Brain pericyte (primary cell): ENCODE results near the gene KCNN3.
"Not testable (repeated sequence)": the region's sequence is repeated elsewhere in the genome, so short reads cannot be mapped to it uniquely, and the experiment has no call there.

Experiments used
- DNase-seq: peaks from one replicate; pipeline ENCODE4 v3.0.0-alpha.2; 2012; ENCODE audit warnings: low read depth, low spot score

Gene KCNN3

DNA sequence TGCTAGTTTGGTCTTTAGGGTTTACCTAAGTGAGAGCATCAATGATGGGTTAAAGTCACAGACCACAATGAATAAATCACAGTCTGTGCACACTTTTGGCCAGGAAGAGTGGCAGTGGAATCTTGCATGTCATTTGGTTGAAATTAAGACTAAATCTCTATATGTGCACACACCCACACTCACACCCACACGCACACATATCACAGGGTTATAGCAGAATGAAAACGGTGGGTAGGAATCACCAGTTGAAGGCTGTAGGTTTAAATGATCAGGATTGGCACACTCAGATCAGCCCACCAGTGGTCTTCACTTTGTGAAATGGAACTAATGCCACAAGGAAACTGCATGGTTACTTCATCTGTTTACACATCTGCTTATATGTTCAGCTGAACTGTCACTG, 164.5 kb downstream of the KCNN3 start:
- no peak for DNase-seq

DNA sequence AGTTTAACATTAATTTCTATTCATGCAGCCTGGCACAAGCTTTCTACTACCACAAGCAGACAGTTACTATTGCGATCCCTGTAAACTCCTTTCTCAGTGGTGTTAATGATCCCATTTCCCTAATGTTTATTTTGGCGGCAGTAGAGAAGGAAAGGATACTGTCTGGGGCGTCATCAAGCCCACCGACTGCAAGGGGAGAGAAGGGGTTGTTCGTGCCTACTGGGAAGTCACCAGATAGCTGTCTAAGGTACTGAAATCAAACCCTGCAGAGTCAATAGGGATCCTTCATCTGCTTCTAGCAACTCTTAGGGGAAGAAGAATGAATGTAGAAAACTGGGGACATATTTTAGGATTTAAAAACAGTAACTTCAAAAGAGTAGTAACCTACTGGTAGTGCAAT, 166.9 kb downstream of the KCNN3 start:
- DNase-seq, result no peak

DNA sequence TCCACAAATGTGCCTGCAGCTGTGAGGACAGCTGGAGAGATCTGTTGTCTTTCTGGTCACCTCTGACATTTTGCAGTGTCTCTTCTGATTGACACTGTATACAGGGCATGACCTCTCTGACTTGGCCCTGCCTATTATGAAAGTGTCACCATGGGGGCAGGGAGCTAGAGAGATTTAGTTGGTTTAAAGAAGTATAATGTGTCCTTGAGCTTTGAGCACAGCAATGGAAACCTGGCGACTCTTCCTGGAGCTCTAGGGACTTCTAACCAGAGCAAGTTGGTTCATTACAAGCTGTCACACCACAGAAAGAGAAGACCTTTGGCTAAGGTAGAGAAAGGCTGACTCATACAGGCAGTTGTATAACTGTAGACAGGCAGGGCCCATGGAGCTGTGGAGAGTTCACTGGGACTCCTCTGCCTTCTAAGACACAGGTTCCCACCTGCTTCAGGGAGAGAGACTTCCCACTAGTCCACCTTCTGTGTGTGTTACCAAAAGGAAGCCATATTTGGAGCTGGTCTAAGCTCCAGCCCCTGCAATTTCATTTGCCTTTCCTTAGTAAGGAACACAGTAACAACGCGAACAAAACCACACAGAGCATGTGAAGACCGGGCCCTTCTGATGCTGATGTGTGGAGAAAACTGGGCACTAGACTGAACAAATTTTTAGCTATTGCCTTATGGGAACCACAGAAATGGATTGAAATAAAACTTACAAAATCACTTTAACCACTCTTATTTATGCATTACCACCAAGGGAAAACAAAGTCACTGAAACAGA, 171.6 kb downstream of the KCNN3 start:
- no peak for DNase-seq

DNA sequence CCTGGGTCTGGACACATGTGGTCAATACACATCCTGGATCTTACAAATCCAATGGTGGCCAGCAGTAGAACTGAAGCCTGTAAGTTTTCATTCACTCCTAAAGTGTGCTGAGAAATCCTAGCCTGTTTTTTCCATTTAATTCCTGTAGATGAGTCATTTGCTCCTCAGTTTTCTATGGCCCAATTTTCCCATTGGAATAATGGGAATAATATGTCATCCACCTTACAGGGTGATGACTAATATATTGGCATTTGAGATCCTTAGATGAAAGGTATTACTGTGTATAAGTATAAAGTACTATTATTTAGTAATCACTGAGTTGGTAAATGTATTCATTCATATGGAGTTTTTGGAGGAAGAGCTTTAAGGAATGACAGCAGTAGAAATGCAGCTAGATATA, 172.4 kb downstream of the KCNN3 start:
- DNase-seq, result no peak

DNA sequence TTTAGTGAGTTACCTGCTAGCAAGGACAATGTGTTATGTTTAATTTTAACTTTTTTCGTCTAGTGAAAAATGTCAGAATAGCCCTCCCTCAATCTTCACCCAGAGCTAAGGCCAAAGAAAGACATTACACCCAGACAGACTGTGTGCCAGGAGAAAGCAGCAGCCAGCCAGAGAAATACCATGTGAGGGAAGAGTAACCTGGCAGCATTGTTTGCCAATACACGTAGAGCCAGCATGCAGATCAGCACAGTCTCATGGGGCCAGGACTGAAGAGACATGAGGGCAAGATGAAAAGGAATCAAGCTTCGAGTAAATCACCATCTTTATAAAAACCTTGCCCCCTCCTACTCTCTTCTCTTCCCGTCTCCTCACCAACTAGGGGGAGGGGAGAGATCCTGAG, 173.6 kb downstream of the KCNN3 start:
- no peak for DNase-seq

DNA sequence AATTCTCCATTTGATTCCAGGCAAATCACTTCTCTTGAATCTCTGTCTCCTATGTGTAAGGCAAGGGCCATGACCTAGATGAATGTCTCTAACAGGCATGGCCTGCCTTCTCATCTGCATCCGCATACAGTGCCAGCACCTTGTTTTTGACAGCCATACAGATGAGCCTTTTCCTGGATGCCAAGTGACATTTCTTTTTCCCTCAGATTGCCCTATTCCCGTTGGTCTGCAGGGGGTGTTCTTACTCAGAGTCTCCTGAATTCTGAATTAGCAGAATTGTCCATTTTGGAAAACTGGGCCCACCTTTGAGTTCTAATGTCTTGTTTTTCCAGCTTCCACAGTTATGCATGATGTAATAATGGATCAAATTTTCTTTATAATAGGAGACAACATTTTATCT, 174.1 kb downstream of the KCNN3 start:
- no peak for DNase-seq

DNA sequence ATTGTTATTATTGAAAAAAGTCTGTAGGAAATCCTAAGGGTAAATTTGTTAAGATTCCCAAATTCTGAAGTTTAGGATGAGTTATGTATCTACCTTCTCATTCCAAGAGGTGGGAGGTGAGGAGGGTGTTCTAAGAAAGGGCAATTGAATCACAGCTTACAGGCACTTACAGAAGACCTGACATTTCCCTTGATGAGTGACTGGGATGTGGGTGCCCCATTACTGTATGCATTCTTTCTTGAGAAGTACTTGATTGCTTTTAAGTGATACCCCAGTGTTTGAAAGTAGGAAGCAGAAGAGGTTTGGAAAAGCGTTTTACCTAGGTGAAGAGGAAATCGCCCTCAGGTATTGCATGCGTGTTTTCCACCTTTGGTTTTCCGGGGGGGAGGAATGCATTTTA, 175.1 kb downstream of the KCNN3 start:
- no peak for DNase-seq

DNA sequence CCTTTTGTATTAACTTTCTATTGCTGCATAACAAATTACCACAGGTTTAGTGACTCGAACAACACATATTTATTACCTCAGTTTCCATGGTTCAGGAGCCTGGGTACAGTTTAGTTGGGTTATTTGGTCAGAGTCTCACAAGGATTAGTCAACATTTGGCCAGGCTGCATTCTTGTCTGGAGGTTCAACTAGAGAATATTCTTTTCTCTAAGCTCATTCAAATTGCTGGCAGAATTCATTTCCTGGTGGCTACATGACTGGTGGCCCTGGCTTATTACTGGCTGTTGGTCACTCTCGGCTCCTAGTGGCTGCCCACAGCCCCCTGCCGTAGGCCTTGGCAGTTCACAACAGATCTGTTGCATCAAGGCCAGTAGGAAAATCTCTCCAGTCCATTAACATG, 181.0 kb downstream of the KCNN3 start:
- DNase-seq, result no peak

DNA sequence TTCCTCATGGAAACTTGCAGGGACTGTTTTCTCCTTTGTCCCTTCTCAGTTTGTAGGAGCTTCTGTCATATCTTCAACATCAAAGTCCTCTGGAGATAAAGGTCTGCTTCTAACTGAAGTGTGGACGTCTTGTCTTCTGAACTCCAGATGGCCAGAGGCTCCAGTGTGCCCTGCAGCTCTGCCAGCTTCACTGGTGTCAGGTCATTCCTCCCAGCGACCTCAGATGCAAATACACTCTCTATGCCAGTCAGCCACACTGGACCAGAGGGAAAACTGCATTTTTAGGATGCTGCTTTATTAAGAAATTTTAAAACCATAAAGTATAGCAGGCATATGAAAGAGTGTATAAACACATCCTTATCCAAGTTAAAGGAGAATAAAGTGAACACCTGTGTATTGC, 183.6 kb downstream of the KCNN3 start:
- no peak for DNase-seq

DNA sequence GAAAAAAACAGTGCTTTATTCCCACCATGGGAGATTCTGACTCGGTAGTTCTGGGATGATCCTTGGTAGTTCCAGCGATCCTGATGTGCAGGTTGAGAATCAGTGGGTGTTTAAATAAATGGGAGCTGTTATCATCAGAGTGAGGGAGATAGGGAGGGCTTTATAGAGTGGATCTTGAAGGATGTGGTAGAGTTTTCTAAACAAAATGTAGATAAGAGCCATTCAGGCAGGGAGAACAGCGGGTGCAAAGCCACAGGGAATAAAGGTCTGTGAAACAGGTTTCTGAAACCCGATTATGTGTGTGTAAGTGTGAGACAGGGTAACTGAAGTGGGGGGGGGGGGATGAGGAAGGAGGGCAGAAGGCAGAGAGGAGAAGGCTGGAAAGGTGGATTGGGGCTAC, 186.3 kb downstream of the KCNN3 start:
- DNase-seq, result no peak

DNA sequence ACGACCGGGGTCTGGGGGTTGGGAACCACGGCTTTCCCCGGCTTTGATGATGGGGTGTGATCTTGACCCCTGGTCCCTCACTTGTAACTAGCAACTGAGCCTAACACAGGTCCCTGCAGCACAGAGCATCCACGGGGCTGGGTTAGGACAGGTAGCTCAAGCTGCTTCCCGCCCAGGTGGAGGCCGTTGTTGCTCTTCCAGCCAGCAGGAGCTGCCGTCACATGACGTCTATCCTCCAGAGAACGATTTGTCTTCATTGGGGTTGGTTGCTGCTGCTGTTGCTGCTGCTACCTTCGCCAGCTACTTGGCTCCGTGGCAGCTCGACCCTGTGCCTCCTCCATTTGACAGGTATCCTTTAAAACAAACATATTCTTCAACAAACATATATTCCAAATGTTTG, 187.8 kb downstream of the KCNN3 start:
- no peak for DNase-seq

DNA sequence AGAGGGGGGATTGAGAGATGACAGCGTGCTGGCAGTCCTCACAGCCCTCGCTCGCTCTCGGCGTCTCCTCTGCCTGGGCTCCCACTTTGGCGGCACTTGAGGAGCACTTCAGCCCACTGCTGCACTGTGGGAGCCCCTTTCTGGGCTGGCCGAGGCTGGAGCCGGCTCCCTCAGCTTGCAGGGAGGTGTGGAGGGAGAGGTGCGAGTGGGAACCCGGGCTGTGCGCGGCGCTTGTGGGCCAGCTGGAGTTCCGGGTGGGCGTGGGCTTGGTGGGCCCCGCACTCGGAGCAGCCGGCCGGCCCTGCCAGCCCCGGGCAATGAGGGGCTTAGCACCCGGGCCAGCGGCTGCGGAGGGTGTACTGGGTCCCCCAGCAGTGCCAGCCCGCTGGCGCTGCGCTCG, 192.2 kb downstream of the KCNN3 start:
- DNase-seq, result not testable (repeated sequence)

DNA sequence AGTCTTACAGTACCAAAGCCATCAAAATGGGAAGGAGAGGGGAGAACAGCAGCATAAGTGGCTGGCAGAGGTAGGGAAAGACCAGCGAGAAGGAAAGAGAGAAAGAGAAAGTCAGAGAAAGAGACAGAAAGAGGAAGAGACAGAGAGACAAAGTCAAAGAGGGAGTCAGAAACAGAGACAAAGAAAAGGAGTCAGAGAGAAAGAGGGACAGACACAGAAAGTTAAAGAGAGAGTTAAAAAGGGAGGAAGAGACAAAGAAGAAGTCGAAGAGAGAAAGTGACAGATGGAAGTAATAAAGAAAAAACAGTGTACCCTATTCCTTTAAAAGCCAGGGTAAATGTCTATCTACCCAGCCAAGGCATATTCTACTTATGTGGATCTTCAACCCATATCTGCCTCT, 193.2 kb downstream of the KCNN3 start:
- not testable (repeated sequence) for DNase-seq

DNA sequence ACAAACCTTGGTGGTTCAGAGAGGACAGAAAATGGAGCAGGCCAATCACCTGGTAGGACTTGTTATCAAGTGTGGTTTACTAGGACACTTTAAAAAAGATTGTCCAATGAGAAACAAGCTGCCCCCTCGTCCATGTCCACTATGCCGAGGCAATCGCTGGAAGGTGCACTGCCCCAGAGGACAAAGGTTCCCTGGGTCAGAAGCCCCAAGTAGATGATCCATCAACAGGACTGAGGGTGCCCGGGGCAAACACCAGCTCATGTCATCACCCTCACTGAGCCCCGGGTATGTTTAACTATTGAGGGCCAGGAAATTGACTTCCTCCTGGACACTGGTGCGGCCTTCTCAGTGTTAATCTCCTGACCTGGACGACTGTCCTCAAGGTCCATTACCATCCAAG, 195.6 kb downstream of the KCNN3 start:
- not testable (repeated sequence) for DNase-seq

DNA sequence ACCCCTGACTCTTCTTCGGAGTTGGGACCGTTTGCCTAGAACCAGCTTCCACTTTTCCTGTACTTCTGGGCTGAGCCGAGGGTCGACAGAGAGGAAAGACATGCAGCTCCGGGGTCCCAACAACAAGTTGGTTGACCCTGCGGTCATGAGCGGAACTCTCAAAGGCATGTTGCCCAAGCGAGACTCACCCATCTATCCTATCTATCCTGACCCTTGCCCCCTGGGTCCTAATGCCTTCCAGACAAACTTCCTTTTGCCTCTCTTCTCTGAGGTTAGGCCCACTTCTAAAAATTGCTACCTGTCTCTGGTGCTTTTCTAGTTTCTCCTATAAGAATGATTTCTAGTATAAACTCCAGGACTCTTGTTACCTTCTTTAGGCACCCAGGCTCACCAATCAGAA, 197.8 kb downstream of the KCNN3 start:
- not testable (repeated sequence) for DNase-seq

DNA sequence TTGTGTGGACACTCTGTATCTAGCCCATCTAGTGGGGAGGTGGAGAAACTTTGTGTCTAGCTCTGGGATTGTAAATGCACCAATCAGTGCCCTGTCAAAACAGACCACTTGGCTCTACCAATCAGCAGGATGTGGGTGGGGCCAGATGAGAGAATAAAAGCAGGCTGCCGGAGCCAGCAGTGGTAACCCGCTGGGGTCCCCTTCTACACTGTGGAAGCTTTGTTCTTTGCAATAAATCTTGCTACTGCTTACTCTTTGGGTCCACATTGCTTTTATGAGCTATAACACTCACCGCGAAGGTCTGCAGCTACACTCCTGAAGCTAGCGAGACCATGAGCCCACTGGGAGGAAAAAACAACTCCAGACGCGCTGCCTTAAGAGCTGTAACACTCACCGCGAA, 198.7 kb downstream of the KCNN3 start:
- not testable (repeated sequence) for DNase-seq

DNA sequence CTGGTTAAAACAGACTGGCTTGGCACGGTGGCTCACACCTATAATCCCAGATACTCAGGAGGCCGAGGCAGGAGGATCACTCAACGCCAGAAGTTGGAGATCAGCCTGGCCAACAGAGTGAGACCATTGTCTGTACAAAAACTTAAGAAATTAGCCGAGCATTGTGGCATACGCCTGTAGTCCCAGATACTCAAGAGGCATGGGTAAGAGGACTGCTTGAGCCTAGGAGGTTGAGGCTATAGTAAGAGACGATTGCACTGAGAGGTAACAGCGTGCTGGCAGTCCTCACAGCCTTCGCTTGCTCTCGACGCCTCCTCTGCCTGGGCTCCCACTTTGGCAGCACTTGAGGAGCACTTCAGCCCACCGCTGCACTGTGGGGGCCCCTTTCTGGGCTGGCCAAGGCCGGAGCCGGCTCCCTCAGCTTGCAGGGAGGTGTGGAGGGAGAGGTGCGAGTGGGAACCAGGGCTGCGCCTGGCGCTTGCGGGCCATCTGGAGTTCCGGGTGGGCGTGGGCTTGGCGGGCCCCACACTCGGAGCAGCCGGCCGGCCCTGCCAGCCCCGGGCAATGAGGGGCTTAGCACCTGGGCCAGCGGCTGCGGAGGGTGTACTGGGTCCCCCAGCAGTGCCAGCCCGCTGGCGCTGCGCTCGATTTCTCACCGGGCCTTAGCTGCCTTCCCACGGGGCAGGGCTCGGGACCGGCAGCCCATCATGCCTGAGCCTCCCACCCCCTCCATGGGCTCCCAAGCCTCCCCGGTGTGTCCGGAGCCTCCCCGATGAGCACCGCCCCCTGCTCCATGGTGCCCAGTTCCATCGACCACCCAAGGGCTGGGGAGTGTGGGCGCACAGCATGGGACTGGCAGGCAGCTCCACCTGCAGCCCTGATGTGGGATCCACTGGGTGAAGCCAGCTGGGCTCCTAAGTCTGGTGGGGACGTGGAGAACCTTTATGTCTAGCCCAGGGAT, 199.5 kb downstream of the KCNN3 start:
- not testable (repeated sequence) for DNase-seq

DNA sequence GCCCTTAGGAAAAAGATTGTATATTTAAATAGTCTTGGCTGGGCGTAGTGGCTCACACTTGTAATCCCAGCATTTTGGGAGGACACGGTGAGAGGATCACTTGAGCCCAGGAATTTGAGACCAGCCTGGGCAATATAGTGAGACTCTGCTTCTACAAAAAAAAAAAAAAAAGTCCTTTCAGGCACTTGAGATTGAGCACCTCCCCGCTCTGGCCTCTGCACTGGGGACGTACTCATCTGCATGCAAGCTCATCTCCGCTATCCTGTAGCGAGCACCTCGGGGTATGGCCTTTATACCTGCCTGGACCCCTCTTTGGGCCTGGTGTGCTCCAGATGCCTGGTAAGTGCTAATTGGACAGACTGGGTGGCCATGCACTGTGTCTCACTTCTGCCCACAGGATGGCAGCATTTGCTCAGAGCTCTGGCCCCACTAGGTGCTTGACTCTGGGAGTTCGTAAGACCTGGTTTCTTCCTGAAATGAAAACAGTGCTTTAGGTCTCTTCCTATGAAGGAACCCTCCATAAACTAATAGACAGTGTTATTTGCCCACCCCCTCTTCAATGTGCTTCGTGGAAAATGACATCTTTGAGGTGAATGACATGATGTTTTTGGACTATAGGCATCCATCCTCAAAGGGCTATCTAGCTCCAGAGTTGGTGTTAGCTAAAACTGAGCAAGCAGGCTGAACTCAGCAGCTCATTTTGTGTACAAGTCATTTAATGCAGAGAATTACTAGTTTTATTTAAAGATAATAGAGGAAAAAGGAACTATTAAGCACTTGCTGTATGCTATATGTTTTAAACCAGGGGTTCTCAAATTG, 200.4 kb downstream of the KCNN3 start:
- peak; percentile 13 for DNase-seq

DNA sequence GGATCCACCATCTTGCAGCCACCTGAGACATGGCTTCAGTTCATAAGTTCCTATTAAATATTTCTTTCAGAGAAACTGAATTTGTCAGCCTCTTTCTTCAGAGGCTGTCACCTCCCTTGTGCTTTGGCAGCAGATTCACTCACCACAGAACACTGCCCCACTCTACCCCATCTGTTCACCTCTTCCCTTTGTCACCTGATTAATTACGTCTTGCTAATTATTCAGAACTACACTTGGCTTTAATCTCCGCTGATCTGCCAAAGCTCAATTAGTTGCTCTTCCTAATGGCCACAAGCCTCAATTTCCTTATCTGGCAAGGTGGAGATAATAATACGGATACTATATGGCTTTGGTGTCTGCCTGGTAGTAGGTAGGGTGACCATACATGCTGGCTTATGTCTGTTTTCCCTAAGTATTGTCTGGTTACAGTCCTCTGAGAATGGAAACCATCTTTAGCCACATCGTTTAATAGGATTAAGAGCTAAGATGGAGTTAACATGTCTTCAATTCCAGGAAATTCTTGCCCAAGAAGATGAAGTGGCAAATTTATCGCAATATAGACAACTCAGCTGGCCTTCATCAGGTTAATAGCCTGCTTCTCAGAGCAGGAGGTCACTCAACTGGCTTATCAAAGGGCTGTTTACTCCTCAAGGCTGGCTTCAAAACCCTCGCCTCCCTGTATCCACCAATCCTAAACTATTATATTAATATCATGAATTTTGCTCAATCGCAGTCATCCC, 203.9 kb downstream of the KCNN3 start:
- DNase-seq, result no peak

DNA sequence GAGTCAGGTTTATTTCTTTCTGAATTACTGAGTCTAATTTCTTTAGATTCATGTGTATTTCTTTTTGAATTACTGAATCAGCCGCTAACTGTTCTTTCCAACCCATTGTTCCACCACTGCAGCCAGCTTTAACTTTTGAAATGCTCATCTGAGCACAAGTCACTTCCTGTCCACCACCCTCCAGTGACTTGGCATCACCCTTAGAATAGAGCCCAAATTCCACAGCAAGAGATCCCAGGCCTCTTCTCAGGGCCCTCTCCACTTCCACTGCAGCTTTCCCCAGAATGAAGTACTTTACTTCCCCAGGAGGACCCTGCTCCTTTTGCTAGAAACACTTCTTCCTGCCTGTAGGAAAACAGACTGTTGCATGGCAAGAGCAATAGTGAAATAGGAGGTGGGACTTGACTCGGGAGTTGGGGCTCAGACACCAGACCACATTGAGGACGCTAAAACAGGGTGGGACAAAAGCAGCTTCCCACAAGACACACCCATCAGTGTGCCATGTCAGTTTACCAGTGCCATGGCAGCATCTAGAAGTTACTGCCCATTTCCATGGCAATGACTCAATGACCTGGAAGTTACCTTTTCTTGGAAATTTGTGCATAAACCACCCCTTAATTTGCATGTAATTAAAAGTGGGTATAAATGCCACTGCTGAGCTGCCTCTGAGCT, 205.6 kb downstream of the KCNN3 start:
- no peak for DNase-seq
